ENCODE data around the gene KRT13. TPM values are rescaled to one million over a fixed set of nuclear protein-coding genes. Genes with fewer than 3 reads are reported as not detected.

The KRT13 gene
- total and polyA plus RNA-seq, 2 experiments from 2014 or later = 8.1 to 24.8 TPM

DNA sequence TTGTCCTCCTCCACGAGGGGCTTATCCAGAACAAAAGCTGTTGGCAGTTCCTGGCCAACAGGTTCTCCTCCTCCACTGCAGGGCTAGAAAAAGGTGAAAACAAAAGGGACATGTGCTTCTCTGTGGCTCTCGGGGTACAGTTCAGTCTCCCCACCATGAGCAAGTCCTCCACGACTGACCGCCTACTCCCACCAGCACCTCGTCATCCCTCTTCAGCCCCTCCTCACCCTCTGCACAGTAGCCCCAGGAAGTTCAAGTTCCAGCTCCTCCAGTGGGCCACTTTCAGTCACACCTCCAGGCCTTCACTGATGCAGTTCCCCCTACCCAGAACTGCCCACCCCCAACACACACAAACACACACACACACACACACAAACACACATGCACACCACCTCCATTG is 47.0 kb upstream of the KRT13 start:
- Histone ChIP-seq H3K9me2 (replicated peaks; ENCODE audit: insufficient read depth) (no peaks in the 10 kb centered on the region), H3K36me3 (replicated peaks; ENCODE audit: insufficient read depth, low read depth) (no peaks in the 10 kb centered on the region), H3K27me3 (no peaks in the 10 kb centered on the region), H3K79me2 (no peaks in the 10 kb centered on the region), H3K4me2 (no peak overlapping the region), H3K4me1 (ENCODE audit: insufficient read depth) (peaks cover 29% of the 10 kb centered on the region), H4K20me1 (ENCODE audit: insufficient read depth, poor library complexity, severe bottlenecking) (no peaks in the 10 kb centered on the region), H3K9me3 (ENCODE audit: low read depth) (no peaks in the 10 kb centered on the region), H3K4me3 (no peak overlapping the region), H3K27ac (no peak overlapping the region), H2AFZ (no peak overlapping the region)
- 82% methylated on average over 5 of the region's 5 CpGs for WGBS (ENCODE audit: low lambda C conversion rate, missing lambda C conversion rate)
- no peak for DNase-seq (ENCODE audit: low spot score)
- TF ChIP-seq EZH2phosphoT487 (IDR thresholded peaks at IDR 0.05; ENCODE audit: low read depth, severe bottlenecking, unreplicated experiment) = no peak
- no peak for TF ChIP-seq EZH2 (IDR thresholded peaks at IDR 0.05; ENCODE audit: borderline replicate concordance)
- TF ChIP-seq, protein P1, sequence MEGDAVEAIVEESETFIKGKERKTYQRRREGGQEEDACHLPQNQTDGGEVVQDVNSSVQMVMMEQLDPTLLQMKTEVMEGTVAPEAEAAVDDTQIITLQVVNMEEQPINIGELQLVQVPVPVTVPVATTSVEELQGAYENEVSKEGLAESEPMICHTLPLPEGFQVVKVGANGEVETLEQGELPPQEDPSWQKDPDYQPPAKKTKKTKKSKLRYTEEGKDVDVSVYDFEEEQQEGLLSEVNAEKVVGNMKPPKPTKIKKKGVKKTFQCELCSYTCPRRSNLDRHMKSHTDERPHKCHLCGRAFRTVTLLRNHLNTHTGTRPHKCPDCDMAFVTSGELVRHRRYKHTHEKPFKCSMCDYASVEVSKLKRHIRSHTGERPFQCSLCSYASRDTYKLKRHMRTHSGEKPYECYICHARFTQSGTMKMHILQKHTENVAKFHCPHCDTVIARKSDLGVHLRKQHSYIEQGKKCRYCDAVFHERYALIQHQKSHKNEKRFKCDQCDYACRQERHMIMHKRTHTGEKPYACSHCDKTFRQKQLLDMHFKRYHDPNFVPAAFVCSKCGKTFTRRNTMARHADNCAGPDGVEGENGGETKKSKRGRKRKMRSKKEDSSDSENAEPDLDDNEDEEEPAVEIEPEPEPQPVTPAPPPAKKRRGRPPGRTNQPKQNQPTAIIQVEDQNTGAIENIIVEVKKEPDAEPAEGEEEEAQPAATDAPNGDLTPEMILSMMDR (IDR thresholded peaks at IDR 0.05; ENCODE audit: poor library complexity) = no peak

DNA sequence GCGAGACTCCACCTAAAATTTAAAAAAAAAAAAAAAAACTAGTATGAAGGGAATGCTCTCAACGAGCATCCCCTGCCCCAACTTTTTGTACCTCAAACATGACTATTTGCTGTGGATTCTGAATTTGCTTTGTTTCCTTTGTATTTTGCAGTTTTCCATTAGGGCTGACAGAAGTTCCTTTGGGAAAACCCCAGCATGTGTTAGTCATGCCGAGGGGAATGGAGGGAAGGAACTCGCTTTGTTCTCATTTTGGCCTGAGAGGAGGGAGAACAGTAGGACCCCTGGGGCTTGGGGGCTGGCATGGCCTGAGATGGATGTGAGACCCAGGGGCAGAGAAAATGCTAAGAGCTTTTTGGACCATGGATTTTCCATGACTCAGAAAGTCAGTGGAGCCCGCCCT is 46.0 kb upstream of the KRT13 start:
- DNase-seq (ENCODE audit: low spot score) = no peak
- Histone ChIP-seq H3K4me1 (ENCODE audit: insufficient read depth) (peaks cover 30% of the 10 kb centered on the region), H3K79me2 (no peaks in the 10 kb centered on the region), H2AFZ (no peak overlapping the region), H3K27me3 (no peaks in the 10 kb centered on the region), H3K36me3 (replicated peaks; ENCODE audit: insufficient read depth, low read depth) (no peaks in the 10 kb centered on the region), H4K20me1 (ENCODE audit: insufficient read depth, poor library complexity, severe bottlenecking) (no peaks in the 10 kb centered on the region), H3K9me3 (ENCODE audit: low read depth) (no peaks in the 10 kb centered on the region), H3K9me2 (replicated peaks; ENCODE audit: insufficient read depth) (no peaks in the 10 kb centered on the region), H3K27ac (no peak overlapping the region), H3K4me3 (no peak overlapping the region), H3K4me2 (no peak overlapping the region)
- TF ChIP-seq, protein P1 (IDR thresholded peaks at IDR 0.05; ENCODE audit: poor library complexity) = no peak
- TF ChIP-seq EZH2phosphoT487 (IDR thresholded peaks at IDR 0.05; ENCODE audit: low read depth, severe bottlenecking, unreplicated experiment) = no peak
- TF ChIP-seq EZH2 (IDR thresholded peaks at IDR 0.05; ENCODE audit: borderline replicate concordance) = no peak
- 75% methylated on average over 5 of the region's 5 CpGs for WGBS (ENCODE audit: low lambda C conversion rate, missing lambda C conversion rate)

DNA sequence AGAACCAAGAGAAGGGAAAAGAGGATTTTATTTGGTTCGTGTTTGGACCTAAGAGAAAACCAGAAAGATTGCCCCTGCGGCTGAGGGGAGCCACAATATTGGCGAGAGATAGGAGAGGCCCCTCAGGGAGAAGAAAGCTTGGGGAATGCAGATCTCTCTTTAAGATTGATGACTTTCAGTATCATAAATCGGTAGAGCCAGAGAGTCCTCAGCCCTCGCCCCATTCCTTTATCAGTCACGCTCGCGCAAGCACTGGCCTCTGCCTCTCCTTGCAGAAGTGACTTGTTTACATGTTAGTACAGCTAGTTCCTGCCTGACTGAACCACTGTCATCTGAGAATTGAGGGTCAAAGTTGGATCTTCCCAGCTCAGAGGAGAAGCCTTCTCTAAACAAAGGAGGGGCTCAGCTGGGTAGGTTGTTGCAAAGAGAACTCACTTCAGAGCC is 44.2 kb upstream of the KRT13 start:
- WGBS (ENCODE audit: low lambda C conversion rate, missing lambda C conversion rate) = 17% methylated on average over 8 of the region's 8 CpGs
- H3K79me2 ChIP-seq = no peaks in the 10 kb centered on the region
- no peak overlapping the region for H2AFZ ChIP-seq
- H3K9me3 ChIP-seq (ENCODE audit: low read depth) = no peaks in the 10 kb centered on the region
- peaks cover 35% of the 10 kb centered on the region for H3K4me1 ChIP-seq (ENCODE audit: insufficient read depth)
- peak overlapping the region; percentile 75 for H3K4me2 ChIP-seq
- peak overlapping the region; percentile 97 for H3K27ac ChIP-seq
- no peak overlapping the region for H3K4me3 ChIP-seq
- H3K27me3 ChIP-seq = no peaks in the 10 kb centered on the region
- TF ChIP-seq, protein P1 (IDR thresholded peaks at IDR 0.05; ENCODE audit: poor library complexity) = no peak
- TF ChIP-seq EZH2phosphoT487 (IDR thresholded peaks at IDR 0.05; ENCODE audit: low read depth, severe bottlenecking, unreplicated experiment) (no peak), EZH2 (IDR thresholded peaks at IDR 0.05; ENCODE audit: borderline replicate concordance) (no peak)
- DNase-seq (ENCODE audit: low spot score) = peak; percentile 82
- no peaks in the 10 kb centered on the region for H3K36me3 ChIP-seq (replicated peaks; ENCODE audit: insufficient read depth, low read depth)
- H3K9me2 ChIP-seq (replicated peaks; ENCODE audit: insufficient read depth) = no peaks in the 10 kb centered on the region
- H4K20me1 ChIP-seq (ENCODE audit: insufficient read depth, poor library complexity, severe bottlenecking) = no peaks in the 10 kb centered on the region

All from hepatocyte (in vitro differentiated cells).